GM12875 (cell line): ENCODE data around the gene TAL1.
"Not testable (repeated sequence)": the region's sequence is repeated elsewhere in the genome, so short reads cannot be mapped to it uniquely, and the experiment has no call there.

ENCODE experiments used
- H3K4me3 ChIP-seq: one replicate; pipeline ENCODE4 v1.5.1; 2011; ENCODE audit warnings: low read depth, low read length, control low read depth
- CTCF ChIP-seq: IDR thresholded peaks from 2 replicates; pipeline ENCODE4 v1.5.1; 2011; ENCODE audit warnings: low read depth, mild to moderate bottlenecking, control low read depth, inconsistent platforms, low read length, moderate library complexity, borderline replicate concordance; ENCODE audit not compliant: insufficient read depth

The TAL1 gene

GRCh38 chr1:47201179-47201578 lies 30.8 kb downstream of the TAL1 start:
- H3K4me3 ChIP-seq = no peak overlapping the region
- TF ChIP-seq CTCF = no peak

GRCh38 chr1:47198214-47198613 lies 33.8 kb downstream of the TAL1 start:
- no peak overlapping the region for H3K4me3 ChIP-seq
- no peak for TF ChIP-seq CTCF

- TF ChIP-seq CTCF = no peak
- H3K4me3 ChIP-seq = no peak overlapping the region
Observed at GRCh38 chr1:47196622-47197021, 35.4 kb downstream of the TAL1 start.

GRCh38 chr1:47195981-47196380 lies 36.0 kb downstream of the TAL1 start:
- not testable (repeated sequence) for H3K4me3 ChIP-seq

- TF ChIP-seq CTCF = no peak
Observed at GRCh38 chr1:47194311-47194710, 37.7 kb downstream of the TAL1 start.

GRCh38 chr1:47193496-47193895 lies 38.5 kb downstream of the TAL1 start:
- H3K4me3 ChIP-seq = not testable (repeated sequence)

More at GRCh38 chr1:47194311-47194710, 37.7 kb downstream of the TAL1 start:
- no peak overlapping the region for H3K4me3 ChIP-seq

- no peak overlapping the region for H3K4me3 ChIP-seq
- peak; percentile 94 for TF ChIP-seq CTCF
Observed at GRCh38 chr1:47192458-47193384, 39.3 kb downstream of the TAL1 start.

- H3K4me3 ChIP-seq = no peak overlapping the region
- TF ChIP-seq CTCF = no peak
Observed at GRCh38 chr1:47191940-47192457, 40.0 kb downstream of the TAL1 start.
